HepG2 (cell line): ENCODE data around the gene SRC. TPM values are rescaled to one million over a fixed set of nuclear protein-coding genes. Genes with fewer than 3 reads are reported as not detected.
A peak's percentile ranks its signal among the peaks of the same experiment; 100 is the strongest.

Experiments used
- ARHGAP35 ChIP-seq: sonication (generic); formaldehyde crosslinking; IDR thresholded peaks from 2 replicates; pipeline ENCODE4 v1.9.0; 2022; ENCODE audit warnings: mild to moderate bottlenecking, inconsistent platforms, moderate library complexity, missing genetic modification reagents, borderline replicate concordance
- GLI4 ChIP-seq: sonication (generic); formaldehyde crosslinking; IDR thresholded peaks from 2 replicates; pipeline ENCODE4 v1.5.1; 2020; ENCODE audit warnings: missing genetic modification reagents, mild to moderate bottlenecking, moderate library complexity, borderline replicate concordance
- HNRNPL ChIP-seq: fragments of 200-400 bp; formaldehyde crosslinking; IDR thresholded peaks from 2 replicates; pipeline ENCODE4 v1.6.1; 2017; ENCODE audit warnings: mild to moderate bottlenecking, low read depth, low read length
- MED8 ChIP-seq: sonication (generic); formaldehyde crosslinking; IDR thresholded peaks from 2 replicates; pipeline ENCODE4 v1.8.1; 2023; ENCODE audit warnings: mild to moderate bottlenecking, missing genetic modification reagents; ENCODE audit not compliant: insufficient replicate concordance
- NR2C2 ChIP-seq: sonication (generic); formaldehyde crosslinking; IDR thresholded peaks from 2 replicates; pipeline ENCODE4 v1.4.0; 2020; ENCODE audit warnings: missing genetic modification reagents, mild to moderate bottlenecking, moderate library complexity, borderline replicate concordance
- PAF1 ChIP-seq: IDR thresholded peaks from 2 replicates; pipeline ENCODE4 v1.6.1; 2016; ENCODE audit warnings: missing genetic modification reagents, missing compliant biosample characterization
- POLR2A ChIP-seq, 2 experiments: IDR thresholded peaks; 2 replicates each; pipeline ENCODE4 v1.6.1; 2011; ENCODE audit warnings: low read depth in 2 of 2, low read length in 2 of 2, mild to moderate bottlenecking in 1 of 2, moderate library complexity in 1 of 2; ENCODE audit not compliant: insufficient read depth in 1 of 2
- ZNF432 ChIP-seq: sonication (generic); formaldehyde crosslinking; IDR thresholded peaks from 2 replicates; pipeline ENCODE4 v1.5.0; 2020; ENCODE audit warnings: missing genetic modification reagents, mild to moderate bottlenecking, borderline replicate concordance
- ZNF772 ChIP-seq: sonication (generic); formaldehyde crosslinking; IDR thresholded peaks from 2 replicates; pipeline ENCODE4 v1.5.0; 2020; ENCODE audit warnings: mild to moderate bottlenecking, missing genetic modification reagents
- polyA plus RNA-seq, 8 experiments: library from polyadenylated mRNA; depleted of rRNA in 3 of 8; stranded (reverse) in 7 of 8; unstranded in 1 of 8; fragments of >200 nt; fragmentation: Illumina TruSeq in 4 of 8; extraction: Trizol in 4 of 8; gene quantifications; 2 replicates each; pipeline versions ENCODE4 v1.2.1 to v1.2.3, GENCODE V29; 2011 to 2016; ENCODE audit warnings: low read depth in 4 of 8, missing spikeins in 1 of 8, mixed read lengths in 1 of 8; ENCODE audit not compliant: insufficient read depth in 1 of 8
- total RNA-seq, 5 experiments: library from RNA; depleted of rRNA; stranded (reverse); fragments of >200 nt; fragmentation: Illumina TruSeq; extraction: Trizol; gene quantifications; 2 replicates each; pipeline ENCODE4 v1.2.3, GENCODE V29; 2016; ENCODE audit warnings: low read depth in 1 of 5
- TF ChIP-seq, protein P1 (sequence below): sonication (generic); formaldehyde crosslinking; IDR thresholded peaks from 2 replicates; pipeline ENCODE4 v1.4.0; 2020; ENCODE audit warnings: missing genetic modification reagents, borderline replicate concordance
- TF ChIP-seq, protein P2 (sequence below): sonication (generic); formaldehyde crosslinking; IDR thresholded peaks from 2 replicates; pipeline ENCODE4 v1.5.1; 2020; ENCODE audit warnings: missing genetic modification reagents, mild to moderate bottlenecking, borderline replicate concordance
- TF ChIP-seq, protein P3 (sequence below): sonication (generic); formaldehyde crosslinking; IDR thresholded peaks from 2 replicates; pipeline ENCODE4 v1.4.0; 2020; ENCODE audit warnings: missing genetic modification reagents, borderline replicate concordance
- TF ChIP-seq, protein P4 (sequence below): sonication (generic); formaldehyde crosslinking; IDR thresholded peaks from 2 replicates; pipeline ENCODE4 v1.4.0; 2020; ENCODE audit warnings: mild to moderate bottlenecking, missing genetic modification reagents

SRC gene
- total and polyA plus RNA-seq, 2 of the 13 experiments (the other 11 are each of a cell fraction or from before 2014, with no cell fraction given), result 54.7 to 192 TPM

DNA sequence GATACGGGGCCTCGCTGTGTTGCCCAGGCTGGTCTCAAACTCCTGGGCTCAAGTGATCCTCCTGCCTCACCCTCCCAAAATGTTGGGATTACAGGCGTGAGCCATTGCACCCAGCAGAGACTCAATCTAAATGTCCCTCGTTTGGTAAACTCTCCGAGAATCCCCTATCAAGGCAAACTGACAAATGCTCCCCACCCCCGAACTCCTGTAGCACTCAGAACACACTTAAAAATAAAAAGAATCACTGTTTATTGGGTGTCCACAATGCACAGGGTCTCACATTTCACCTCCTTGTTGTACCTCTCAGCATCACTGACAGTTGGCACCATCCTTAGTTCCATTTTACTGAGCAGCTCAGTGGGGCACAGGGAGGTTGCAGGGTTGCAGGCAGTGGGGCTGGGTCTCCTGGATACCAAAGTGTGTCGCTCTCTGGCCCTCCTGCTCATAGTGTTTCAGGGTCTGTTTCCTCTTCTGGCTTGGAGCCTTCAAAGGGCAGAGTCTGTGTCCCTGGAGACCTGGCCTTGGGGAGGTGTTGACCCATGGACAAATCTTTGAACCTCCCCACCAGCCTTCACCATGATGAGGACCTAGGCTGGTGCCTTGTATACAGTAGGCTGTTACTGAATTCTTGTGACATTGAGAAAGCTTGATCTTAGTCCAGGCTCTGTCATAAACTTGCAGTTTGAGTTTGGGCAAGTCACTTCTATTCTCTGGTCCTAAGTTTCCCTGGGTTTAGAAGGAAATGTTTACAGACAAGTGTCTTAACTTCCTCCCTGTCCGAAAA lies 8.5 kb upstream of the SRC start (continued):
- TF ChIP-seq GLI4, result no peak; the same call in 1 of the 2 replicates
- no peak; the same call in 1 of the 2 replicates for TF ChIP-seq NR2C2 (CRISPR knock-in tag)
- TF ChIP-seq HNRNPL, result no peak
- TF ChIP-seq, protein P1, sequence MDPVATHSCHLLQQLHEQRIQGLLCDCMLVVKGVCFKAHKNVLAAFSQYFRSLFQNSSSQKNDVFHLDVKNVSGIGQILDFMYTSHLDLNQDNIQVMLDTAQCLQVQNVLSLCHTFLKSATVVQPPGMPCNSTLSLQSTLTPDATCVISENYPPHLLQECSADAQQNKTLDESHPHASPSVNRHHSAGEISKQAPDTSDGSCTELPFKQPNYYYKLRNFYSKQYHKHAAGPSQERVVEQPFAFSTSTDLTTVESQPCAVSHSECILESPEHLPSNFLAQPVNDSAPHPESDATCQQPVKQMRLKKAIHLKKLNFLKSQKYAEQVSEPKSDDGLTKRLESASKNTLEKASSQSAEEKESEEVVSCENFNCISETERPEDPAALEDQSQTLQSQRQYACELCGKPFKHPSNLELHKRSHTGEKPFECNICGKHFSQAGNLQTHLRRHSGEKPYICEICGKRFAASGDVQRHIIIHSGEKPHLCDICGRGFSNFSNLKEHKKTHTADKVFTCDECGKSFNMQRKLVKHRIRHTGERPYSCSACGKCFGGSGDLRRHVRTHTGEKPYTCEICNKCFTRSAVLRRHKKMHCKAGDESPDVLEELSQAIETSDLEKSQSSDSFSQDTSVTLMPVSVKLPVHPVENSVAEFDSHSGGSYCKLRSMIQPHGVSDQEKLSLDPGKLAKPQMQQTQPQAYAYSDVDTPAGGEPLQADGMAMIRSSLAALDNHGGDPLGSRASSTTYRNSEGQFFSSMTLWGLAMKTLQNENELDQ (CRISPR knock-in tag), result no peak
- no peak for TF ChIP-seq ARHGAP35 (CRISPR knock-in tag)
- TF ChIP-seq ZNF432 (CRISPR knock-in tag), result no peak
- TF ChIP-seq POLR2A (IDR thresholded peaks at IDR 0.05; ENCODE audit: insufficient read depth in 1 of 2, low read depth in 2 of 2, low read length in 2 of 2), result no peak
- no peak for TF ChIP-seq PAF1 (CRISPR knock-in tag)
- no peak for TF ChIP-seq MED8
- TF ChIP-seq, protein P2, sequence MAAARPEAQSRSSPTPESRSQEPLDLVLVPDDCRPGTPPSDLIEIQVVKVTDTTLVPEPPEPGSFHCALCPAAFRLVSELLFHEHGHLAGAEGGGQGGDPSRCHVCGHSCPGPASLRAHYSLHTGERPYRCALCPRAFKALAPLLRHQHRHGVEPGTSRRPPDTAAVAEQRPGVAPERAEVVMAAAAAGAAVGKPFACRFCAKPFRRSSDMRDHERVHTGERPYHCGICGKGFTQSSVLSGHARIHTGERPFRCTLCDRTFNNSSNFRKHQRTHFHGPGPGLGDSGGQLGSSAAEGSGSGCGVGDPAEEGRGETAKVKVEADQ, result no peak; the same call in 1 of the 2 replicates
- TF ChIP-seq, protein P3, sequence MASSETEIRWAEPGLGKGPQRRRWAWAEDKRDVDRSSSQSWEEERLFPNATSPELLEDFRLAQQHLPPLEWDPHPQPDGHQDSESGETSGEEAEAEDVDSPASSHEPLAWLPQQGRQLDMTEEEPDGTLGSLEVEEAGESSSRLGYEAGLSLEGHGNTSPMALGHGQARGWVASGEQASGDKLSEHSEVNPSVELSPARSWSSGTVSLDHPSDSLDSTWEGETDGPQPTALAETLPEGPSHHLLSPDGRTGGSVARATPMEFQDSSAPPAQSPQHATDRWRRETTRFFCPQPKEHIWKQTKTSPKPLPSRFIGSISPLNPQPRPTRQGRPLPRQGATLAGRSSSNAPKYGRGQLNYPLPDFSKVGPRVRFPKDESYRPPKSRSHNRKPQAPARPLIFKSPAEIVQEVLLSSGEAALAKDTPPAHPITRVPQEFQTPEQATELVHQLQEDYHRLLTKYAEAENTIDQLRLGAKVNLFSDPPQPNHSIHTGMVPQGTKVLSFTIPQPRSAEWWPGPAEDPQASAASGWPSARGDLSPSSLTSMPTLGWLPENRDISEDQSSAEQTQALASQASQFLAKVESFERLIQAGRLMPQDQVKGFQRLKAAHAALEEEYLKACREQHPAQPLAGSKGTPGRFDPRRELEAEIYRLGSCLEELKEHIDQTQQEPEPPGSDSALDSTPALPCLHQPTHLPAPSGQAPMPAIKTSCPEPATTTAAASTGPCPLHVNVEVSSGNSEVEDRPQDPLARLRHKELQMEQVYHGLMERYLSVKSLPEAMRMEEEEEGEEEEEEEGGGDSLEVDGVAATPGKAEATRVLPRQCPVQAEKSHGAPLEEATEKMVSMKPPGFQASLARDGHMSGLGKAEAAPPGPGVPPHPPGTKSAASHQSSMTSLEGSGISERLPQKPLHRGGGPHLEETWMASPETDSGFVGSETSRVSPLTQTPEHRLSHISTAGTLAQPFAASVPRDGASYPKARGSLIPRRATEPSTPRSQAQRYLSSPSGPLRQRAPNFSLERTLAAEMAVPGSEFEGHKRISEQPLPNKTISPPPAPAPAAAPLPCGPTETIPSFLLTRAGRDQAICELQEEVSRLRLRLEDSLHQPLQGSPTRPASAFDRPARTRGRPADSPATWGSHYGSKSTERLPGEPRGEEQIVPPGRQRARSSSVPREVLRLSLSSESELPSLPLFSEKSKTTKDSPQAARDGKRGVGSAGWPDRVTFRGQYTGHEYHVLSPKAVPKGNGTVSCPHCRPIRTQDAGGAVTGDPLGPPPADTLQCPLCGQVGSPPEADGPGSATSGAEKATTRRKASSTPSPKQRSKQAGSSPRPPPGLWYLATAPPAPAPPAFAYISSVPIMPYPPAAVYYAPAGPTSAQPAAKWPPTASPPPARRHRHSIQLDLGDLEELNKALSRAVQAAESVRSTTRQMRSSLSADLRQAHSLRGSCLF, result no peak
- TF ChIP-seq, protein P4, sequence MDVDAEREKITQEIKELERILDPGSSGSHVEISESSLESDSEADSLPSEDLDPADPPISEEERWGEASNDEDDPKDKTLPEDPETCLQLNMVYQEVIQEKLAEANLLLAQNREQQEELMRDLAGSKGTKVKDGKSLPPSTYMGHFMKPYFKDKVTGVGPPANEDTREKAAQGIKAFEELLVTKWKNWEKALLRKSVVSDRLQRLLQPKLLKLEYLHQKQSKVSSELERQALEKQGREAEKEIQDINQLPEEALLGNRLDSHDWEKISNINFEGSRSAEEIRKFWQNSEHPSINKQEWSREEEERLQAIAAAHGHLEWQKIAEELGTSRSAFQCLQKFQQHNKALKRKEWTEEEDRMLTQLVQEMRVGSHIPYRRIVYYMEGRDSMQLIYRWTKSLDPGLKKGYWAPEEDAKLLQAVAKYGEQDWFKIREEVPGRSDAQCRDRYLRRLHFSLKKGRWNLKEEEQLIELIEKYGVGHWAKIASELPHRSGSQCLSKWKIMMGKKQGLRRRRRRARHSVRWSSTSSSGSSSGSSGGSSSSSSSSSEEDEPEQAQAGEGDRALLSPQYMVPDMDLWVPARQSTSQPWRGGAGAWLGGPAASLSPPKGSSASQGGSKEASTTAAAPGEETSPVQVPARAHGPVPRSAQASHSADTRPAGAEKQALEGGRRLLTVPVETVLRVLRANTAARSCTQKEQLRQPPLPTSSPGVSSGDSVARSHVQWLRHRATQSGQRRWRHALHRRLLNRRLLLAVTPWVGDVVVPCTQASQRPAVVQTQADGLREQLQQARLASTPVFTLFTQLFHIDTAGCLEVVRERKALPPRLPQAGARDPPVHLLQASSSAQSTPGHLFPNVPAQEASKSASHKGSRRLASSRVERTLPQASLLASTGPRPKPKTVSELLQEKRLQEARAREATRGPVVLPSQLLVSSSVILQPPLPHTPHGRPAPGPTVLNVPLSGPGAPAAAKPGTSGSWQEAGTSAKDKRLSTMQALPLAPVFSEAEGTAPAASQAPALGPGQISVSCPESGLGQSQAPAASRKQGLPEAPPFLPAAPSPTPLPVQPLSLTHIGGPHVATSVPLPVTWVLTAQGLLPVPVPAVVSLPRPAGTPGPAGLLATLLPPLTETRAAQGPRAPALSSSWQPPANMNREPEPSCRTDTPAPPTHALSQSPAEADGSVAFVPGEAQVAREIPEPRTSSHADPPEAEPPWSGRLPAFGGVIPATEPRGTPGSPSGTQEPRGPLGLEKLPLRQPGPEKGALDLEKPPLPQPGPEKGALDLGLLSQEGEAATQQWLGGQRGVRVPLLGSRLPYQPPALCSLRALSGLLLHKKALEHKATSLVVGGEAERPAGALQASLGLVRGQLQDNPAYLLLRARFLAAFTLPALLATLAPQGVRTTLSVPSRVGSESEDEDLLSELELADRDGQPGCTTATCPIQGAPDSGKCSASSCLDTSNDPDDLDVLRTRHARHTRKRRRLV, result no peak
- peak; percentile 76; the same call in 1 of the 2 replicates for TF ChIP-seq ZNF772 (CRISPR knock-in tag)
